ENCODE results near the gene GINS1.
A peak's percentile ranks its signal among the peaks of the same experiment; 100 is the strongest.
"Not testable (repeated sequence)": the region's sequence is repeated elsewhere in the genome, so short reads cannot be mapped to it uniquely, and the experiment has no call there.

GINS1 gene

DNA sequence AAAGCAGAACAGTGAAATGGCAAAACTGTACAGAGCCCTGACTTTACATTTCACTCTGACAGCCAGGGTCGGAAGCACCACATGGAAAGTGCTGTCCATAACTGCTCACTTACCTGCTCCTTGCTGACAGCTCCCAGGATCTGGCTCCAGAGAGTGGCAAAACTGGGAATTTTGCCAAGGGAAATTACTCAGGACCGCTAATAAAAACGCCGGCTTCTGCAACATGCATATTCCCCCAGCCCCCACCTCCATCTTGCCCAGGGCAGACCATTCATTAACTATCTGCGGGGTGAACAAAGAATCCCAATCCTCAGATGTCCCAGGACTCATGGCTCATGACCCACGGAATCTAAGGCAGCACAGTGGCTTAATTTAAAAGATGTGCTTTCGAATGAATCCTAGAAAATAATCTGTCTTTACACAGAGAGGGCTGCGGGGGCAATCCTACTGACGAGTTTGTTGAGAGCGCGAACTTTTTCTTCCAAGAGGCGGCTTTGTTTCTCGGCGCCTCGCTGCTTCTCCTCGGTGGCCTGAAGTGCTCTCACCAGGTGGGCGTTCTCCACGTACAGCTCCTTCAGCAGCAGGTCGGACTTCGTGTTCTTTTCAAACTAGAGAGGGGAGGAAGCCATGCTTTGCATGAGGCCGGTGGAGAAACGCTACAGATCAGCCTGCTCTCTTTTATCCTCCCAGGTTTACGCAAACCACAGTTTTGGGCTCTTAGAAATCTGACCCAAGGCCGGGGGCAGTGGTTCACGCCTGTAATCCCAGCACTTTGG is 45.8 kb downstream of the GINS1 start:
- FAIRE-seq (no peak), DNase-seq (ENCODE audit: low spot score) (peak; percentile 34)

DNA sequence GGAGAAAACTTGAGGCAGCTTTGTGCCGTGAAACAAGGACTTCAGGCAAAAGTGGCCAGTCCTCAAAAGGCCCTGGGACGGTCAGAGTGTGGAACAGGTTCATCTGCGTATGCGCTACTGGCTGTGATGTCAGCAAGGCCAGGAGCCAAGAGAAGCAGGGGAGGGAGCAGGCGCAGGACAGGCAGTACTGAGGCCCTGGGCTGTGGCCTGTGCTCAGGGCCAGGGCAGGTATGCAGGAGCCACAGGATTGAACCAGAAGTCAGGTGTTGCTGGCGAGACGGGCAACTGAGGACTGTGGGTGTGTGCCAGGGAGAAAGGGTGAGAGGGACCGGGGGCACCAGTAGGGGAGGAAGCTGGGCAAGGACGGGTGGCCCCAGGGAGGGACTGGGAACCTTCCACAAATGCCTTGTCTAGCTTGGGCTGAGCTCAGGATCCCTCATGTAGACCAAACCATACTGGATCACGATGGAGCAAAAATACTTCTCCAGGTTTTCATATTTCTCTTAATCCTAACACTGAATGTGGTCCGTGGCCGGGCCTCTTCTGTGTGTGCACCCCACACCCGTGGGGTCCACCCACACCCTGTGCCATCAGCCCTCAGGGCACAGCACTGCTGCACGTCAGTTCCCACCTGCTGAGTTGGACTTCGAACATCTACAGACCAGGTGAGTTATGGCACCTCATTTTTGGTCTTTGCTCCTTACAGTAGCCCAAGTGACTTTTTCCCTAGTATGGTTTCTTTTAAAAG is 46.9 kb downstream of the GINS1 start:
- DNase-seq (ENCODE audit: low spot score): no peak
- no peak for FAIRE-seq

DNA sequence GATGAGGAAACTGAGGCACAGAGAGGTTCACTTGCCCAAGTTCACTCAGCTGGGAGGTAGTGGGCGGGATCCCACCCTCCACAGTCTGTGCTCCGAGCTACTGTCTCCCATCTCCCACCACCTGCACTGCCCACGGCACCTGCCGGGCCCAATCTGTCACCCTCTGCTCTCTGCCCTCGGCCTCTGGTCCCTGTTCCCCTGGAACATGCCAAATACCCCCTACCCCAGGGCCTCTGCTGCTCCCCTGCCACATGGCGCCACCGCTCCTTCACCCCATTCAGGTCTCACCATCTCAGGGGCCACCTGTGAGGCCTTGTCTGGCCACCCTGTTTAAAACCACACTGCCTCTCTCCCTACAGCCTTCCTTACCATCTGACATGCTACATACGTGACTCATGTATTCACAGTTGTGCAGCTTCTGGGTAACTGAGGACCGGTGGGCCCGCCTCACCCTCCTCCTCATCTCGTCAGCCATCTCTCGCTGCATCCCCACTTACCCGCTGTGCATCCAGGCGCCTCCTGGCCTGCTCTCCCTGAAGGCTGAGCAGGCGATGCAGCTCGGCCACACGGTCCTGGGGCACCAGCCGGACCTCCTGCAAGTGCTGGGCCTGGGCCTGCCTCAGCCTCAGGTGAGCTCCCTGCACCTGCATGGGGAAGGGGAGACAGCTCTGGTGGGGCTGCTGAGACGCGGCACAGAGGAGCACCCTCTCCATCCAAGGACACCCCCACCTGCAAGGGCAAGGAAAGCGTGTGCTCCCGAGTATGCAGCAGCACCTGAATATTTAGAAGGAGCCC is 50.6 kb downstream of the GINS1 start:
- FAIRE-seq (no peak), DNase-seq (ENCODE audit: low spot score) (no peak)

DNA sequence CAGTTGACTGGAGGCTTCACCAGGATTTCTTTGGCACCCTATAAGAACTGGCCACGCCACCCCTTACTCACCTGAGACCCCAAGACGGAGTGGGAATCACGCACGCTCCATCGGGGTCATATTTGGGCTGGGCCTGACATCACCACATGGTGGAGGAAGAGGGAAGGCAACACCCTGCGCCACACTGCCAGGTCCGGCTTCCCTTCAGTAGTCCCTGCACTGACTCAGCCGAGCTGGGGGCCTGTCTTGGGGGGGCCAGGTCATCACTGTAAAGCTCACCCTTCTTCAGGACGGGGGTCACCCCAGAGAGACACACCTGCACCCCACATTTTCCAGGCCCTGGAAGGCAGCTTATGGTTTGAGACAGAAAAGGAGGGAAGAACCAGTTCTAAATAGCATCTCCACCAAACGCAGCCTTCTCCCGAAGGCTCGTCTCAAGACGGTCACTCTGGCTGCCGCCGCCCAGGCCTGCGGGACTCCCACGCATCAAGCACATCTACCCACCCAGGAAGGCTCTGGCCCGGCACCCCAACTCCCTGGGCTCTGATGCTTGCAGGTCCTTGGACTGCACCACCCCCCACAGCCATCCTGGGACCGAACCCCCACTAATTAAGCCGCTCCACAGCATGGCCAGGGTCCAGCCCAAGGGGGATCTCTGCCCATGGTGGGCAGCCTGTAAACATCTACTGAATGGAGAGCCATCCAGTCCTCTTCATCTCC is 51.8 kb downstream of the GINS1 start:
- no peak for DNase-seq (ENCODE audit: low spot score)
- no peak for FAIRE-seq

DNA sequence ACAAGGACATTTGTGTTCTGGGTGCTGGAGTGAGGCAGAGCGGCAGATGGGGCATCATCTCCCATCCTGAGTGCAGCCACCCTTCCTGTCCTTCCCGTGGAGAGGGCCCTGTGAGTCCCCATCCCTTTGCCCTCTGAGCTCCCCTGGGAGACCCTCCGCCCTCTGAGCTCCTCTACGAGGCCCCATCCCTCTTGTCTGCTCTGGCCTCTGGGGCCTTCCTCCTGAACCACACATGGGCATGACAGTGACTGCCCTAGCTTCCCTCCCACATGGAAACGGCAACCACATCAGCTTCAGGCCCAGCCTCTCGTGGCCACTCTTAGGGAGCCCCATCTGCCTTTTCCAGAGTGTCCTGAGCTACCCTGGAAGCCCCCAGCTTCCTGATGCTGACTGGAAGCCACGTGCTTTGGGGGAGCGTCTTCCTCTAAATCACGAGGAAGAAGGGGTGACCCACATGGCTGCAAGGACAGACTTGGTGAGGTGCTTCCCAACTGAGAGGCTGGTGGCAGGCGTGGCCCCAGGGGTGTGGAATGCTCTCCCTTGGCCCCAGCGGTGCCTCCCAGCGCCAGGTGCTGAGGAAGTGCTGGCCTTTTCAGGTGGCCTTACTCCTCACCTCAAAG is 52.6 kb downstream of the GINS1 start:
- FAIRE-seq (no peak), DNase-seq (ENCODE audit: low spot score) (no peak)

DNA sequence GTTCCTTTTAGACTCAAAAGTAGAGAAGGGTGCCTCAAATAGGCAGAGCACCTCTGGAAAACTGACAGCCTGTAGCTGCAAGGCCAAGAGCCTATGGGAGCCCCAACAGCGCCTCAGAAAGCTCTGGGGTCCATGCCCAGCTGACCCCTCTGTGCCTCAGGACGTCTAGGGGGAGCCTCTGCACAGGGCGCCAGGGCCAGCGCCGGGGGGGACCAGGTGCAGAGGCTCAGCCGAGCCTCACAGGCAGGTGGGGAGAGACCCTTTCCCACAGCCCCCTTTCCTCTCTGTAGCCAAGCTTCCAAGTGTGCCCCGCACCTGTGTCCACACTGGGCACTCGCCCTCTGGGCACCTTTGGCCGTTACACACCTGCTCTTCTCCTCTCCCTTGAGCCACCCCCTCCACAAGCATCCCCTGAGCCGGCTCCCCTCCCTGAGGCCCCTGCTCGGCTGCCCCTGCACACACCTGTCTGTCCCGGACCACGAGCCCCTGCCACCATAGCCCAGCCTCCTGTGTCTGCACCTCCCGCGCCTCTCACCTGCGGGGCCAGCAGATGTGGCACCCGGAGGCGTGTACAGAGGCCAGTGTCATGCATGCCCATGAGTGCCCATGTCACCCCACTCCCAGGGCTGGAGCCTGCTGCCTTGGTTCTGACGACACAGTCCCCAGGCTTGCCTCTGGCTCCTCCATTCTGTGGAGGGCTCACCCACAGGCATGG is 53.2 kb downstream of the GINS1 start:
- DNase-seq (ENCODE audit: low spot score) (no peak), FAIRE-seq (no peak)

DNA sequence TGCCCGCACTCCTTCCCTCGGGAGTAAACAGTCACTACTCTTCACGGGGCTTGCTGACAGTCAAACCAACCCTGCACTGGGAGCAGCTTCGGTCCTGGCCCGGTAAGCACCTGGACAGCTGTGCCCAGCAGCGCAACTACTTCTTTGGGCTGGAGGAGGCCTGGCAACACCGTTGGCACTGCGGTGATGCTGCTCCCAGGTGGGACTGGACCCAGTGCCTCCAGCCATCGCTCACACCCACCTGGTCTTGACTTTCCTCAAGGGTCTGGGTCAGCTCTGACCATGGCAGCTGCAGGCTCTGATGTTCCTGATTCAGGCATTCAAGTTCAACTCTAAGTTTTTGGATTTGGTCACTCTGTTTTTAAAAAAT is 53.8 kb downstream of the GINS1 start:
- no peak for FAIRE-seq
- no peak for DNase-seq (ENCODE audit: low spot score)

DNA sequence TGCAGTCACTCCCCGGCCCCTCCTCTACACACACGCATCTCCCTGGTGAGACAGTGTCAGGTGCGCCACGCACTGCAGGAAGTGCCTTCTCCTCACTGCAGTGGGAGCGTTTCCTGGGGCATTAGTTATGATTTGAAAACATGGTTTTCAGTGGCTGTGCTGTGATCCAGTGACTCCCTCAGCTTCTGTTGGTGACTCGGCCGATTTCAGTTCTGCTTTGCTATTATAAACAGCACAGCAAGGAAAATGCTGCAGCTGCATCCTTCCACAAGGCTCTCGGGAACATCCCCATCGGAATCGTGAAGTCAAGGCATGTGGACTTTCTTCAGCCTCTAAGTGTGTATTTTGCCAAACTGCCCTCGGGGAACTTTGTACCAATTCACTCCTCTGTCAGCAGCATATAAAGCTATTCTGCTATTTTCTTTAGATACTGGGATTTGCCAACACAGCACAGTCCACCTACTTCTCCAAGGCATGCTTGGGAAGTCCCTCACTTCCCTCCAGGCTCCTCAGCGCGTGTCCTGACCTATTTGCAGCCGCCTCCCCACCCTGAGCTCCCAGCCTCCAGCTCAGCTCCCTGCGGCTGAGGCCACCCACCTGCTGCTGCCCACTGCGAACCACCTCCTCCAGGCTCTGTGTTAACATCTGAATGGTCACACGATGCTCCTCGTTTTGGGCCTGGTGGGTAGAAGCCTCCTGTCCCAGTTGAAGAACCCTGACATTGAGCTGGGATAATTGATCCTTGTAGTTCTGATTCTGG is 54.5 kb downstream of the GINS1 start:
- no peak for FAIRE-seq
- DNase-seq (ENCODE audit: low spot score): no peak

DNA sequence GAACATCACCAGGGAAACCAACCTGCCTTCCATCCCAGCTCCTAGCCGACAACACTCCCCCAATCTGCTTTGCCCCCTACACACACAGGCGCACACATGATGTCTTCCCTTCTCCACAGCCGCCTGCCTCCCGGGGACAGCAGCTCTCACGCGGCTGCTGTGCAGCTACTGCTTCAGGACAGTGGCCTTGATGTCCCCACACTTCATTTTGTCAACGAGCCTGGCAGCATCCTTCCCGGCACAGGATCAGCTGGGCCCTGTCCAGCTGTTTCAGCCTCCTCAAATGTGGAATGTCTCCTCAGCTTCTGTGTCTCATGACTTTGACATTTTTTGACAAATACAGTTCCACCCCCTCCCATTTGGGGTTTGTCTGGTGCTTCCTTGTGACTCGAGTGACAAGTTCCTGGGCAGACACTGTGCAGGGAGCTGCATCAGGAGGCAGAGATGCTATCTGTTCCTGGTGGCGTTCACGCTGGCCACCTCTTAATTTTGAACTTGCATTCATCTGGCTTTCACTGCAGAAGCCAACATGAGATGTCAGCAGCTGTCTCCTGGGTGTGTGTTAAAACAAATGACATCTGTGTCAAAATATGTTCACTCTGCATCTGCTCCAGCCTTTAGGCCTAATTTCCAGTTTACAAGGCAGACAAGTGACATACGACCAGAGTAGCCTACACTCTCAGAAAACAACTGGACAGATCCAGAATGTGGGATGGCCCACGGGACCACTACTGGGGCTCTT is 57.2 kb downstream of the GINS1 start:
- FAIRE-seq (no peak), DNase-seq (ENCODE audit: low spot score) (no peak)

DNA sequence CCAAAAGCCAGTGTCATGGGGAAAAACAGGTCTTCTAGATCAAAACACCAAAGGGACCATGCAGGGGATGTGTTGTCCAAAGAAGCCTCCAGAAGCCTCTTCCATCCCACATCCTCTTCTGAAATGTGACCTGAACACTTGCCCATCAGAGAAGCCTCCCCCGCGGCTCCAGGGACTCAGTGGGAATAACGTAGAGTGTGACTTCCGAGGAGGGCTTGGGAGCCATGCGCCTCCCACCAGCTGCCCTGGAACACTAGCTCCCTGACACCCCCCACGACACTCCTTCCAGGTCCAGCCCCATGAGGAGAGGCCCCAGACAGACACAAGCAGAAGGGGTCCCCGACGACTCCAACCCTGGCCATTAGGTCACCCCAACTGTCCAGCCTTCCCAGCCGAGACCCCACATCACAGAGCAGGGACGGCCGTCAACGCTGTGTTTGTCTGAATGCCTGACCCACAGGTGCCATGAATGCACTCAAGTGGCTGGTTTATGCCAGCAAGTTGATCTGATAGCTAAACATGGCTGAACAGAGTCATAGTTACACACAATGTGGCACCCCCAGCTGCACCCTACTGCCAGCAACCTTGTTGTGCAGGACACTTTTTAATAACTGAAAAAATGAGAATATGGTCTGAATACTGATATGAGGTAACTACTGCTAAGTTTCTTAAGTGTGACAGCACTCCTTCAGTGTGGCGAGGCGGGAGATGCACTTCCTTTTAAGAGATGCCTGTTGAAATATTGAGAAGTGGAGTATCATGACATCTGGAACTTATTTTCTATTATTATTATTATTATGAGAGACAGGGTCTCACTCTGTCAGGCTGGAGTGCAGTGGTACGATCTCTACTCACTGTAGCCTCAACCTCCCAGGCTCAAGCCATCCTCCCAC is 58.0 kb downstream of the GINS1 start:
- DNase-seq (ENCODE audit: low spot score) (no peak), FAIRE-seq (no peak)

DNA sequence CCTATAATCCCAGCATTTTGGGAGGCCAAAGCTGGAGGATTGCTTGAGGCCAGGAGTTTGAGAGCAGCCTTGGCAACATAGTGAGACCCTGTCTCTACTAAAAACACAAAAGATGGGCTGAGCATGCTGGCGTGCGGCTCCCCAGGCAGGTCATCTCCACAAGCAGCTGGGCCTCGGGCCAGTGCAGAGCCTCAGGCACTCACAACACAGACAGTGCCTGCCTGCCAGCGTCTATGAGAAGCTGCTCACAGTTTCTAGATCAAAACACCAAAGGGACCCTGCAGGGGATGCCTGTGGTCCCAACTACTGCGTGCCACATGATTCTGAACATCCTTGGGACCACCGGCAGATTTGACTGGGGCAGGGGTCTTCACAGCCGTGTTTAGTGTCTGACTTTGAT is 59.4 kb downstream of the GINS1 start:
- no peak for FAIRE-seq
- DNase-seq (ENCODE audit: low spot score): no peak

DNA sequence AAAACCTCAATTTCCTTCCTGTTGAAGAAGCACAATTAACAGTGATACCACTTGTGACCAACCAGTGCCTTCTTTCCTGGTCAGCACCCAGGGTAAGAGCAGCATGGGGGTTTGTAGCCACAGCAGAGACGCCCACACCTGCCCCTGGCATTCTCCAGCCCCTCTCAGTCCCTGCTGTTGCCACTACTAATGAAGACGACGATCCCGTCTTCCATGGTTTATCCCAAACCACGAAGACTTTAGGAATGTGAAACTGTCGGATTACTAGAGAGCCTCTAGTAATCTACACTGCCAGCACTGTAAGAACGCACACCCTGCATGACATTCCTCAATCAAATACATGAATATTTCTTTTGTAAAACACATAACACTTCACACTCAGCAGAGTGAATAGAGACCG is 60.0 kb downstream of the GINS1 start:
- DNase-seq (ENCODE audit: low spot score) (no peak), FAIRE-seq (no peak)

DNA sequence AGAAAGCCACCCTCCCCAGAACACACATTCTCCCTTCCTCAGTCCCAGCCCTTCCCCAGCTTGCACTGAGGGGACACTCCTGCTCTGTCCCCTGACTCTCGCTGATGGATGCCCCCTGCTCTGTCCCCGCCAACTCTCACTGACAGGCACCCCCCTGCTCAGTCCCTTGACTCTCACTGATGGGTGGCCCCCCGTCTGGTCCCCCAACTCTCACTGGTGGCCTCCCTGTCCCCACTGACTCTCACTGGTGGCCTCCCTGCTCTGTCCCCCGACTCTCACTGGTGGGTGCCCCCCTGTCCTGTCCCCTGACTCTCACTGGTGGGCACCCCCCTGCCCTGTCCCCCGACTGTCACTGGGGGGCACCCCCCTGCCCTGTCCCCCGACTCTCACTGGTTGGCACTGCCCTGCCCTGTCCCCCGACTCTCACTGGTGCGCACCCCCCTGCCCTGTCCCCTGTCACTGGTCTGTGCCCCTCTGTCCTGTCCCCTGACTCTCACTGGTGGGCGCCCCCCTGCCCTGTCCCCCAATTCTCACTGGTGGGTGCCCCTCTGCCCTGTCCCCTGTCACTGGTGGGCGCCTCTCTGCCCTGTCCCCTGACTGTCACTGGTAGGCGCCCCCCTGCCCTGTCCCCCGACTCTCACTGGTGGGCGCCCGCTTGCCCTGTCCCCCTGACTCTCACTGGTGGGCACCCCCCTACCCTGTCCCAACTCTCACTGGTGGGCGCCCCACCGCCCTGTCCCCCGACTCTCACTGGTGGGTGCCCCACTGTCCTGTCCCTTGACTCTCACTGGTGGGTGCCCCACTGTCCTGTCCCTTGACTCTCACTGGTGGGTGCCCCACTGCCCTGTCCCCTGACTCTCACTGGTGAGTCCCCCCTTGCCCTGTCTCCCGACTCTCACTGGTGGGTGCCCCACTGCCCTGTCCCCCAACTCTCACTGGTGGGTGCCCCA is 60.9 kb downstream of the GINS1 start:
- FAIRE-seq: no peak
- DNase-seq (ENCODE audit: low spot score): no peak

DNA sequence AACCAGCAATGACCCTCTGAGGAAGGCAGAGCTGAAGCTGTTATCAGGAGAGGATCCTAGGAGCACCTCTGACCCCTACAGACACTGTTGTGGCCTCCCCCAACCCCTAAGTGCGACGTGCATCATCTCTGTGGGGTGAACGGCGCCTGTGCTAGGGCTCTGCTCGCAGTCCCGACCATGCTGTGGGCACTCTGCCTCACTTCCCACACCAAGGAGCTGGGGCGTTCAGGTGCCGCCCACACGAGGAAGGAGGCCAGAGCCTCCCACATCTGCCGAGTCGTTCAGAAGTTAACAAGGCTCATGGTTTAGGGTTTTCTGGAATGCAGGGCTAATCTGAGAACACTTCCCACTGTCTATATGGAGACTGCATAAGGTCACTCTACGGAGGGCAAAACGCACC is 62.1 kb downstream of the GINS1 start:
- no peak for DNase-seq (ENCODE audit: low spot score)
- FAIRE-seq: no peak

DNA sequence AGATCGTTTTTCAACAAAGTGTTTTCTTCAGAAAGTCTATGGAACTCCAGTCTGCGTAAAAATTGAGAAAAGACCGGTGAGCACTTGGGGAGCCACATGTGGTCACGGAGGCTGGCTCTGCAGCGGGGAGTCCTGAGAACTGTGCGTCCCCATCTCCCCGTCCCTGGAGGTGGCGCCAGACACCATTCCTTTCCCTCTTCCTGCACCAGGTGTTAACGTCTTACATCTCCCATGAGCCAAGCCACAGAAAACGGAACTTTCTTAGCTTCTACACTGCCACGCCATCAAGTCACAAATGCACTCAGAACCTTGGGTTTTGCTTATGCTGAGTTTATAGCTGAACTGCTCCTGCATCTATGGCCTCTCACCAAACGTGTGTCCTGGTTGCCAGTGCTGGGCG is 62.6 kb downstream of the GINS1 start:
- FAIRE-seq: no peak
- no peak for DNase-seq (ENCODE audit: low spot score)

DNA sequence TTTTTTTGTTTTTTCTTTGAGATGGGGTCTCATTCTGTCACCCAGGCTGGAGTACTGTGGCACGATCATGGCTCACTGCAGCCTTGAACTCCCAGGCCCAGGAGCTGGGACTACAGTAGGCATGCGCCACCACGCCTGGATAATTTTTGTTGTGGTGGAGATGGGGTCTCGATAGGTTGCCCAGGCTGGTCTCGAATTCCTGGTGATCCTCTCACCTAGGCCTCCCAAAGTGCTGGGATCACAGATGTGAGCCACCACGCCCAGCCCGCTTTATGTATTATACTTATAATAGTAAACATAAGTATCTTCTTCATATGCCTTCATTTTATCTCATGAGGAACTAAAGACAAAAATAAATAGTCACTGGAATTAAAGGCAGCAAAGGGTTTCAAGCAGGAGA is 63.5 kb downstream of the GINS1 start:
- FAIRE-seq (no peak), DNase-seq (ENCODE audit: low spot score) (no peak)

DNA sequence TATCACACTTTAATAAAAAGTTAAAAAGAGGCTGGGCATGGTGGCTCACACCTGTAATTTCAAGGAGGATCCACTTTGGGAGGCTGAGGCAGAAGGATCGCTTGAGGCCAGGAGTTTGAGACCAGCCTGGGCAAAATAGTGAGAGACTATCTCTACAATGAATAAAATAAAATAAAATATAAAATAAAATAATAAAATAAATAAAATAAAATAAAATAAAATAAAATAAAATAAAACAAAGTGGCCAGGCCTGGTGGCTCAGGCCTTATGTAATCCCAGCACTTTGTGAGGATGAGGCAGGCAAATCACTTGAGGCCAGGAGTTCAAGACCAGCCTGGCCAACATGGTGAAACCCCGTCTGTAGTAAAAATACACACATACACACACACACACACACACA is 65.8 kb downstream of the GINS1 start:
- FAIRE-seq: not testable (repeated sequence)

More for the DNA sequence above, 65.8 kb downstream of the GINS1 start:
- DNase-seq (ENCODE audit: low spot score): not testable (repeated sequence)

All from RCC 7860 (cell line).